ENCODE measurements around the gene HMGCS1. TPM values are rescaled to one million over a fixed set of nuclear protein-coding genes. Genes with fewer than 3 reads are reported as not detected.

The HMGCS1 gene
- total and polyA plus RNA-seq, 9 of the 15 experiments (the other 6 are each of a cell fraction or from before 2014, with no cell fraction given) = 43.7 to 337 (median 111) TPM

GRCh38 chr5:43352131-43352530 lies 38.9 kb upstream of the HMGCS1 start (continued):
- TF ChIP-seq MECOM (CRISPR knock-in tag; IDR thresholded peaks at IDR 0.05) = peak; percentile 79; the same call in 1 of the 2 replicates
- no peak for TF ChIP-seq KLF1 (tag; IDR thresholded peaks at IDR 0.05)
- TF ChIP-seq RCOR1 (IDR thresholded peaks at IDR 0.05; ENCODE audit: borderline replicate concordance in 1 of 2, low read depth in 2 of 2, low read length in 2 of 2) = peak in 1 of 2 experiments; percentile 72; a peak in 1 of 4 replicates
- TF ChIP-seq RBM22 (IDR thresholded peaks at IDR 0.05; ENCODE audit: low read depth, low read length, poor library complexity, severe bottlenecking) = no peak
- TF ChIP-seq EP300 (IDR thresholded peaks at IDR 0.05; ENCODE audit: low read length) = peak; percentile 45; the same call in 1 of the 2 replicates
- no peak for TF ChIP-seq HDAC3 (IDR thresholded peaks at IDR 0.05; ENCODE audit: borderline replicate concordance, partially characterized antibody)
- TF ChIP-seq TBP (optimal IDR thresholded peaks at IDR 0.05; ENCODE audit: low read depth, low read length) = no peak
- TF ChIP-seq, protein P1, sequence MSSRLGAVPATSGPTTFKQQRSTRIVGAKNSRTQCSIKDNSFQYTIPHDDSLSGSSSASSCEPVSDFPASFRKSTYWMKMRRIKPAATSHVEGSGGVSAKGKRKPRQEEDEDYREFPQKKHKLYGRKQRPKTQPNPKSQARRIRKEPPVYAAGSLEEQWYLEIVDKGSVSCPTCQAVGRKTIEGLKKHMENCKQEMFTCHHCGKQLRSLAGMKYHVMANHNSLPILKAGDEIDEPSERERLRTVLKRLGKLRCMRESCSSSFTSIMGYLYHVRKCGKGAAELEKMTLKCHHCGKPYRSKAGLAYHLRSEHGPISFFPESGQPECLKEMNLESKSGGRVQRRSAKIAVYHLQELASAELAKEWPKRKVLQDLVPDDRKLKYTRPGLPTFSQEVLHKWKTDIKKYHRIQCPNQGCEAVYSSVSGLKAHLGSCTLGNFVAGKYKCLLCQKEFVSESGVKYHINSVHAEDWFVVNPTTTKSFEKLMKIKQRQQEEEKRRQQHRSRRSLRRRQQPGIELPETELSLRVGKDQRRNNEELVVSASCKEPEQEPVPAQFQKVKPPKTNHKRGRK (tag; IDR thresholded peaks at IDR 0.05) = no peak
- TF ChIP-seq ARID1B (IDR thresholded peaks at IDR 0.05) = peak; percentile 44; the same call in 1 of the 2 replicates
- TF ChIP-seq, protein P2, sequence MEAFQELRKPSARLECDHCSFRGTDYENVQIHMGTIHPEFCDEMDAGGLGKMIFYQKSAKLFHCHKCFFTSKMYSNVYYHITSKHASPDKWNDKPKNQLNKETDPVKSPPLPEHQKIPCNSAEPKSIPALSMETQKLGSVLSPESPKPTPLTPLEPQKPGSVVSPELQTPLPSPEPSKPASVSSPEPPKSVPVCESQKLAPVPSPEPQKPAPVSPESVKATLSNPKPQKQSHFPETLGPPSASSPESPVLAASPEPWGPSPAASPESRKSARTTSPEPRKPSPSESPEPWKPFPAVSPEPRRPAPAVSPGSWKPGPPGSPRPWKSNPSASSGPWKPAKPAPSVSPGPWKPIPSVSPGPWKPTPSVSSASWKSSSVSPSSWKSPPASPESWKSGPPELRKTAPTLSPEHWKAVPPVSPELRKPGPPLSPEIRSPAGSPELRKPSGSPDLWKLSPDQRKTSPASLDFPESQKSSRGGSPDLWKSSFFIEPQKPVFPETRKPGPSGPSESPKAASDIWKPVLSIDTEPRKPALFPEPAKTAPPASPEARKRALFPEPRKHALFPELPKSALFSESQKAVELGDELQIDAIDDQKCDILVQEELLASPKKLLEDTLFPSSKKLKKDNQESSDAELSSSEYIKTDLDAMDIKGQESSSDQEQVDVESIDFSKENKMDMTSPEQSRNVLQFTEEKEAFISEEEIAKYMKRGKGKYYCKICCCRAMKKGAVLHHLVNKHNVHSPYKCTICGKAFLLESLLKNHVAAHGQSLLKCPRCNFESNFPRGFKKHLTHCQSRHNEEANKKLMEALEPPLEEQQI (IDR thresholded peaks at IDR 0.05) = no peak
- no peak for TF ChIP-seq ZNF583 (CRISPR knock-in tag; IDR thresholded peaks at IDR 0.05)
- TF ChIP-seq ZFP1 (CRISPR knock-in tag; IDR thresholded peaks at IDR 0.05) = no peak
- TF ChIP-seq JUND (IDR thresholded peaks at IDR 0.05; ENCODE audit: borderline replicate concordance, low read depth, low read length) = peak; percentile 35; the same call in 1 of the 2 replicates
- no peak; the same call in 2 of the 3 replicates for TF ChIP-seq JUND (tag; IDR thresholded peaks at IDR 0.05; ENCODE audit: borderline replicate concordance, low read depth, low read length)
- TF ChIP-seq NONO (IDR thresholded peaks at IDR 0.05; ENCODE audit: low read depth in 2 of 2, low read length in 1 of 2) = no peak
- no peak for TF ChIP-seq ZBTB49 (CRISPR knock-in tag; IDR thresholded peaks at IDR 0.05; ENCODE audit: borderline replicate concordance)
